Activated gamma-delta T cell treated with anti-CD3 and anti-CD28 coated beads, Interleukin-2, amount 50 U/mL, for 16 hours (primary cell): ENCODE measurements around the gene SPOCK1.

ENCODE experiments used
- DNase-seq: peaks from one replicate; pipeline ENCODE4 v3.0.0-alpha.2; 2020; ENCODE audit warnings: low read depth

Gene SPOCK1

GRCh38 chr5:137220523-137220927 lies 278.6 kb downstream of the SPOCK1 start:
- DNase-seq, result no peak

- DNase-seq, result no peak
Measured at GRCh38 chr5:137218896-137219295, 280.2 kb downstream of the SPOCK1 start.

DNA sequence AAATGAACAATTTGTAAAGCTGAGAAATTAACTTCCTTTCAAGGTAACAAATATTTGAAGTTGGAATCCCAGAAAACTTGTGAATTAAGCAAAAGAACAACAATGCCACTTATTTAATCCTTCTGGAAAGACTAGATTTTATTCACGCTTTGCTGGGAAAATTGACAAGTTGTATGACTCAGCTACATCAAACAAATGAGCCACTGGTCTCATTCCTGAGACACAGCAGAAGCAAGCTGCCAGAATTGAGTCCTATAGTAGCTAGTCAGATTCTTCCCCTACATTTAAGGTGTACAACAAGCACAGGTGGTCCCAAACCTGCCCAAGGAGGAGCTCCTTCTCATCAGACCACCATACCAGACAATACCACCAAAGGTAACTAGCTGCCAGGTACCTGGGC lies 280.7 kb downstream of the SPOCK1 start:
- DNase-seq, result no peak

DNA sequence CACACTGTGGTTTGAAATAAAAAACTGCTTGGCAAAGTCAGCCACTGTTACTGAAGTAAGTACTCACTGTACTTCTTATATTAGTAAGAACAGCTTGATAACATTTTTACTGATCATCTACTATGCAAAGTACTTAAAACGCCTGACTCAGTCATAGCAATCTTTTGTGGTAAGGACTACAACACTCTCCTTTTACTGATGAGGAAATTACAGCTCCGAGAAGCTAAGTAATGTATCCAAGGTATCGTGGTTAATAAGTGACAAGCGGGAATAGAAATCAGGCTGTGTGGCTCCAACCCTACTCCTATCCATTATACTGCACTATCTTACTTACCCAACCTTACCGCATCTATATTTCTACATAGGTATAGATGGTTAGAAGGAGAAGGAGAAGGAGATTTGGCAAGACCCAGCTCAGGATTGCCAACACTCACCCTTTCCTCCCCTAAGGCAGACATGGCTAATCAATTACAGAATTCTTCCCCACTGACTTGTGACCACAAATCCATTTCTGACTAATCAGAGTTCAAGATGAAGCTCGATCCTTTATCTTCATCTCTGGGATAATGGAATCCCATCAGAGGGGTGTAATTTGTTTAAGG lies 281.4 kb downstream of the SPOCK1 start:
- DNase-seq, result no peak

GRCh38 chr5:137216976-137217598 lies 282.0 kb downstream of the SPOCK1 start:
- DNase-seq, result no peak

GRCh38 chr5:137215780-137216179 lies 283.3 kb downstream of the SPOCK1 start:
- no peak for DNase-seq

GRCh38 chr5:137215261-137215660 lies 283.9 kb downstream of the SPOCK1 start:
- no peak for DNase-seq

- no peak for DNase-seq
Measured at GRCh38 chr5:137214446-137215189, 284.5 kb downstream of the SPOCK1 start.

DNA sequence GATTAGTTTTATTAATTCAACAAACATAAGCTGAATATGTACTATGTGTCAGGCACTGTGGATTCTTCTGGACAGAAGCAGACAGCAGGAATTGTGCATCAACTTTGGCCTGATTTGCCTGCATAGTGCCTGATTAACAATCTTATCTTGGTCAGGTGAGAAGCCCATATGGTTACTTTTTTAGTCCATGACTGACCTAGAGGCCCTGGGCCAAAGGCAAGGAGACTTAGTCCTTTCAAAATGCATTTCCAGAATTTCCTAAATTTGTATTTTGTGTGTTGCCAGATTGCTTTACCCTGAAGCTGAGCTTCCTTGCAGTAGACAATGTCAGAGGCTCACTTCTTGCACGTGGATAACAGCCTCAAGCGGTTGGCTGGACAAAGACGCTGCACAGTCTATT lies 286.7 kb downstream of the SPOCK1 start:
- no peak for DNase-seq

DNA sequence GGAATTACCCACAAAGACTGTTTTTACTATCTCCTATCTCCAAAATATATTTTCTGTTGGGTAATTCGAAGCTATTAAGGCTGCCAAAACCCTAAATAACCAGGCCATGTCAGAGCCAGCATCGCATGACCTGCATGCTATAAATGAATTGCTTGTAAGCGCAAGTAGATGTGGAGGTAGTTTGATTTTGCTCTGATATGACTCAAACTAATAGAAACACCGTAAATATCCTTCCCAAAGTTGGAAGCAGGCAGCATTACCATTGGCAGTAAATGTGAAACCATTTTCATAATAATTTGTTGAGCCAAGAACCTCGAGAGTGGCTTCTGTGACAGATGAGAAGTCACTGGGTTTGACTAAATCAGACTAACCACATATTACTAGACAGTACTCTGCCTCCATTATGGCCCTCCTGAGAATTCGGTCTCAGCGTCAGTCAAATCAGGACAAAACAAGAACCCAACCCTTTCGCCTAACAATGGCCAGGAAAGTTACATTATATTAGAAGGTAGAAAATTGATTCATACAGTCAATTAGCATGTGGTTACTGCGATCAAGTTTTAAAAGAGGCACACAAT lies 289.8 kb downstream of the SPOCK1 start:
- DNase-seq, result no peak

DNA sequence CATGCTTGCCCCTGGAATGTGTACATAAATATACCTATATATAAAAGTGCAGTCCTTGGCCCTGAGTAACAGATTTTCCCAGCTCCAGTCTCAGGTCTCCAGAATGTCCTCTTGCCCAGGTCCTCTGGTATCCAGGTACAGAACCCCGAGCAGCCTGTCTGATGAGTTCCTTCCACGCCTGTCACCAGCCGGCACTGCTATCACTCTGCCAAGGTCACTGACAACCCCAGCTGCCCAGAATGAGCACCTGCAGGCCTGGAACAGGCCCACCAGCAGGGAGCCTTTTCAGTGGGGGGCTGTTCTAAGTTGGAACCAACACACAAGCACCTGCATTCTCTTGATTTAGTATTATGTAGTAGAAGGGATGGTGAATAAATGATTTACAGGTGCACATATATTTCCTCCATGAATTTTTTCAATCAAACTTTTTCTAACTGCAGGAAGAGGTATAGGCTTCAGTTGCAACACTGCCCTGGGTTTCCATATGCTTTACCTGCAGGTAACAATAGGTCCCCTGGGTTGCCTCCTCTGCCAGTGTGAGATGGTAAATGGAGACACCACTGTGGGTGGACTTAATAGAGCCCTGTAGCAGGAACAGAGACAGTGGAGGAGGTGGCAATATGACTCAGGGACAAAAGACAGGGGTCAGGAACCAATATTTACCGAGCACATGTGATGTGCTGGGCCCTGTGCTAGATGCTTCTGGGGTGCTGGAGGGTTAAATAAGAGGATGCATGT lies 291.9 kb downstream of the SPOCK1 start:
- DNase-seq, result no peak

- no peak for DNase-seq
Measured at GRCh38 chr5:137206030-137206715, 293.0 kb downstream of the SPOCK1 start.

DNA sequence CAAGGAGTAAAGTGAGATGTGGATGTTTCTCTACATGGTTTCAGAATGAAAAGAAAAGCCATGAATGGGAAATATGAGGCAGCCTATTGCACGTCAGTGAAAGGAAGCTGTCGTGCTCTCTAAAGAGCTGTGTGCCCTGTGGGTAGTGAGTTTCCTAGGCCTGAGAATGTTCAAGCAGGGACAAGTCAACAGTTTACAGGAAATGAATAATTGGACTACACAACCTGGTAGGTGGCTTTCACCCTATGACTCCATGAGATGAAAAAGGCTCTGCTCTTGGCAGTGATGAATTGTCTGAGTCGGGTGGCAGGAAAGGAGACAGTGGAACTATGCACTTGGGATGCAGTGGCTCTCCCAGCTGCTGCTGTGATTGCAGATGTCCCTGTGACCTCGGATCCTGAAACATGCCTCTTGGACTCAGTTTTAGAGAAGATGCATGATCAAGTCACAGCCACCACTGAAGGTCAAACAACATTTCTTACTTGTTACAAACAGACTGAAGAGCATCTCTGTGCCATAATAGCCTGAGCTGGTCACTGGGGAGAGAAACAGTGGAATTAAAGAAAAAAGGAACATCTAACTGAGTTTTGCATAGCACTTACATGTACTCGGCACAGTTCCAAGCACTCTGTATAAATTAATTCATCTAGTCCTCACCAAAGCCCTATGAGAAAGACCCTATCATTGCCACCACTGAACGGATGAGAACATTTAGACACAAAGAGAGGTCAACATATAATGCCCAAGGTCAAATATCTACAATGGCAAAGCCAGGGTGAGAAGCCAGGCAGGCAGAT lies 293.7 kb downstream of the SPOCK1 start:
- DNase-seq, result no peak

DNA sequence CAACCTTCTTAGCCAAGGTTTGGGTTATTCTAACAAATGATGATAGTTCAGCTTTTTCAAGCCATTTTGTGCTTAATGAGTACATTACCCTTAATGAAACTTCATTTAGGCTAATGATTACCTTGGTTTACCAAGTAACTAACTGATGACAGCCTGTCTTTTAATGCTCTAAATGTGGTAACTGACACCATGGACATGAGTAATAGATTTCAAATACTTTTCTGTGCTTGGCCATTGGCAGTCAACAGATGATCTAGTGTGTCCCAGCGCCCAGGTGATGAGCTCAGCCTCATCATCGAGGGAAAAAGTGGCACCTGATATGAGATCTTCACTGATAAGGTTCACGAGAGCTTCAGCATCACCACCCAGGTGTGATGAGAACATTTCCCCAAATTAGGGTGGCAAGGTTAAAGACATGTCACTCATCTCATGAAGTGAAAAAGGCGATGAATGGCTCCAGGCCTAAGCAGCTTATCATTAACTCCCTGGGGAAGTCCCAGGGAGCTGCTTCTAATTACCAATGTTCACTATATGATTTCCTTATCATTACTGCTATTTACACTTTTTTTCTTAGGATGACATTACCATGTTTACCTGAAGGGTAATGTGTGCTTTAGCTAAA lies 296.0 kb downstream of the SPOCK1 start:
- no peak for DNase-seq

GRCh38 chr5:137201876-137202275 lies 297.2 kb downstream of the SPOCK1 start:
- DNase-seq, result no peak

DNA sequence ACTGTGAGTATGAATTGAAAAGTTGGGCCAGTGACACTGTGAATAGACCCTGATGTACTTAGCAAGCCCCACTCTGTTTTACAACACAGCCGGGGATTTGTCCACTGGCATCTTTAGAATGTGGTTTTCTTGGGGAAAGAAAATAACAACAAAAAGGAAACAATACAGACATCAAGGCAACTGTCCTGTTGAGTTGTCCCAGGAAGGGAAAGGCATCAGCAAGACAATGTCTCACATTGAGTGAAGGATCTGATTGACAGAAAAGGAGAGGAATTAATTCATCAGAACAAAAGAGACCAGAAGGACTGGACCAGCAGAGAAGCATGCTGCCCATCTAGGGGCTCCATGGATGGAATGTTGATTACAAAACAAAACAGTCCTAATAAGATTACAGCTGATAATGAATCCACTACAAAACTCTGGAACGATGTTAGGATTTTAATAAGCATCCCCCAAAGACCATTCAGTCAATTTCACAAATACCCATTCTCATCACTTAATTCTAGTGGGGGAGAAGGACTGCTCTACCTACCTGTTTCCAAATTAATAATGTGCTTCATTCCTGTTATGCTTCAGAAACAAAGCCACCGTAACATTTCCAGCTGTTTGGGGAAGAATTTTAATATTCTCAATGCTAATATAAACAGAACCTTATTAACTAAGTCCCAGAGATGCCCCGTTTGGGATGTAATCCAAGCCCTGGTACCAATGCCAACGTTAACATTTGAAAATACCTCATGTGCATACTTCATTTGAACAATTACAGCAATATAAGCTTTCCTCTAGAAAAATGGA lies 298.0 kb downstream of the SPOCK1 start:
- no peak for DNase-seq

- no peak for DNase-seq
Measured at GRCh38 chr5:137199966-137200365, 299.2 kb downstream of the SPOCK1 start.

- no peak for DNase-seq
Measured at GRCh38 chr5:137199201-137199600, 299.9 kb downstream of the SPOCK1 start.

- no peak for DNase-seq
Measured at GRCh38 chr5:137195483-137195882, 303.6 kb downstream of the SPOCK1 start.

DNA sequence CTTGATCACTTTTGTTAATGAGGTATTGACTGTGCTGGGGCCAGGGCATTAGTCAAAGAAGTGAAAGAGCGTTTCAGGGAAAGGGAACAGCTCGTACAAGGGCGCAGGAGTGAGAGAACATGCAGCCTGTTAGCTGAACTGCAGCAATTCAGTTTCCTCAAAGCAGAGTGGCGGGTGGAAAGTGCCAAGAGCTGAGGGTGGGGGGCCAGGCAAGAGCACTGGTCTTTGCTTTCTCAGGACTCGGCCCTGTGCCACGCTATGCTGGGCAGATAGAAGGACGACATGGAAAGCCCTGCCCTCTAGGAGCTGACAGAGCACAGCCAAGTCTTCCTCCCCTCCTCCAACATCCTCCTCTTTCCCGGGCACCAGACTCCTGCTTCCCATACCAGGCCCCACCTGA lies 304.8 kb downstream of the SPOCK1 start:
- no peak for DNase-seq
